Measurements from ENCODE around the gene PDPR. TPM values are rescaled to one million over a fixed set of nuclear protein-coding genes. Genes with fewer than 3 reads are reported as not detected.
A peak's percentile ranks its signal among the peaks of the same experiment; 100 is the strongest.
"Not testable (repeated sequence)": the region's sequence is repeated elsewhere in the genome, so short reads cannot be mapped to it uniquely, and the experiment has no call there.

The PDPR gene
- polyA plus RNA-seq, 6 donors from 2014 or later, result 2.3 to 16.4 (median 7.0) TPM

DNA sequence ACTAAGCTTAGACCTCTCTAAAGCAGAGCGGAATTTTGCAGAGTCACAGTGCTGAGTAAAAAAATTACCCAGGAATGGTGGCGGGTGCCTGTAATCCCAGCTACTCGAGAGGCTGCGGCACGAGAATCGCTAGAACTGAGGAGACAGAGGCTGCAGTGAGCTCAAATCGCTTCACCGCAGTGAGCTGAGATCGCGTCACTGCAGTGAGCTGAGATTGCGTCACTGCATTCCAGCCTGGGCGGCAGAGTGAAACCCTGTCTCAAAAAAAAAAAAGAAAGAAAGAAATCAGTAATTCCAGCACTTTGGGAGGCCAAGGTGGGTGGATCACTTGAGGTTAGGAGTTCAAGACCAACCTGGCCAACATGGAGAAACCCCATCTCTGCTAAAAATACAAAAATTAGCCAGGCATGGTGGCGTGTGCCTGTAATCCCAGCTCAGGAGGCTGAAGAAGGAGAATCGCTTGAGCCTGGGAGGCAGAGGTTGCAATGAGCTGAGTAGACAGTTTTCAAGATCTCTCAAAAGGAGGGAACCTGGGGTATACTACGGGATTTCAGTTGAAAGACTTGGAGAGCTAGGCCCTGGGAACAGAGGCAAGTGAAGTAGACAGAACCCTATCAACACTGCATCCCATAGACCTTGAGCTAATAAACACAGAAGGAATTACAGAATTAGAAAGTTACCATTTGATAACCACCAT, 4.4 kb upstream of the PDPR start:
- not testable (repeated sequence) for ATAC-seq (ENCODE audit: low read depth in 2 of 2)
- peak overlapping the region in 3 of 6 donors; percentile 47 to 74 (median 54) for H3K27ac Mint-ChIP-seq

DNA sequence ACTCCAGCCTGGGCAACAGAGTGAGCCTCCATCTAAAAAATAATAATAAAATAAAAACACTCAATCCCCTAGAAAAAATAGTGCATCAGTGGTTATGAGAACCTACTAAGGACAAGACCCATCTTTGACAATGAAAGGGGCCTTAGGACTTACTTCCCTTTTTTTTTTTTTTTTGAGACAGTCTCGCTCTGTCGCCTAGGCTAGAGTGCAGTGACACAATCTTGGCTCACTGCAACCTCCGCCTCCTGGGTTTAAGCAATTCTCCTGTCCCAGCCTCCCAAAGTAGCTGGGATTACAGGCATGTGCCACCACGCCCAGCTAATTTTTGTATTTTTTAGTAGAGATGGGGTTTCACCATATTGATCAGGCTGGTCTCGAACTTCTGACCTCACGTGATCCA, 2.0 kb upstream of the PDPR start:
- H3K36me3 Mint-ChIP-seq, result not testable (repeated sequence)

More for the DNA sequence above, 4.4 kb upstream of the PDPR start:
- H3K27me3 Mint-ChIP-seq, DNase-seq, H3K4me3 Mint-ChIP-seq, H3K36me3 Mint-ChIP-seq, H3K9me3 Mint-ChIP-seq, H3K4me1 Mint-ChIP-seq: not testable (repeated sequence)

DNA sequence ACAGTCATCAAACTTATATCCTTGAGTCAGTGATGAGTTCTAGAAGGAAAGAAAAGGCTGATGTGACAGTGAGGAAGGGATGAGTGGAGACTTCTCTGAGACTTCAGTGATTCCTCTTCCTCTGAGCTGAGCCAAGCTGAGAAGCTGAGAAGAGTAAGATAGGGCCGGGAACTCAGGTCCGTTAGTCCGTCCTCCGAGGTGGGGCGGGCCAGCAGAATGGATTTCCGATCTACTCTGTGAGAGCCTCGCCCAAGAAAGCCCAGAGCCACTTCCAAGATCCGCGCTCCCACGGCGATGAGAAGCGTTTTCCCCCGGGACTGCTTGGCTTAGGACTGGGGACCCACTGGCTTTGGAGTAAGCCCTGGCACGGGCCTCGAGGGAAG, 542 bp upstream of the PDPR start:
- peak; percentile 5 to 6 for ATAC-seq (ENCODE audit: low read depth in 2 of 2)
- peaks cover 21 to 32% (median 28%) of the 10 kb centered on the region in 3 donors for H3K4me1 Mint-ChIP-seq

More for the DNA sequence above, 2.0 kb upstream of the PDPR start:
- ATAC-seq (ENCODE audit: low read depth in 2 of 2) (peak; percentile 41 to 44), DNase-seq (peak; percentile 51)
- not testable (repeated sequence) for H3K27me3 Mint-ChIP-seq, H3K9me3 Mint-ChIP-seq
- peak overlapping the region in 5 of 6 donors; percentile 75 to 95 (median 94) for H3K27ac Mint-ChIP-seq
- peaks cover 8 to 17% (median 14%) of the 10 kb centered on the region in 3 donors for H3K4me1 Mint-ChIP-seq
- H3K4me3 Mint-ChIP-seq, result peak overlapping the region in 5 of 8 donors; percentile 42 to 86 (median 43)

DNA sequence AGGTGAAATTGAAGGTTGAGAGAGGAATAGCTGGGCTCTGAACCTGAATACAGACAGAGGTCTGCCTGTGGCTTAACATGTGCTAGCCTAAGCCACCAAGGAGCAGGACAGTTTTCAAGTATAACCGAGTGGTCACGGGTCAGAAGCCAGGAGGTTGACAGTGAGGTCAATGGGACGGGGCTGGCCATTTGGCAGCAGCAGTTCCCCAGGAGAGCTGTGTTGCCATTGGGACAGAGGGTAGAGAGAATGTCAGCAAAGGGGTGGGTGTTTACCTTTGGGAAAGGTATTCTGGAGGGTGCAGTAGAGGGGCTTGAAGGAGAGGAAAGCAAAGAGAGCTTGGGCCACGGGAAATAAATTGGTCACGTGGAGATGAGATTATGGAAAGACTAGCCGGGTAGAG, 4.2 kb downstream of the PDPR start:
- H3K36me3 Mint-ChIP-seq; ATAC-seq (ENCODE audit: low read depth in 2 of 2); H3K9me3 Mint-ChIP-seq; DNase-seq; H3K27me3 Mint-ChIP-seq: not testable (repeated sequence)
- Mint-ChIP-seq H3K27ac (peak overlapping the region; percentile 60 to 94 (median 82)), H3K4me3 (peak overlapping the region in 2 of 8 donors; percentile 23 to 67), H3K4me1 (peaks cover 22 to 39% (median 29%) of the 10 kb centered on the region in 3 donors)

More for the DNA sequence above, 542 bp upstream of the PDPR start:
- not testable (repeated sequence) for H3K9me3 Mint-ChIP-seq, H3K27me3 Mint-ChIP-seq, DNase-seq, H3K36me3 Mint-ChIP-seq
- Mint-ChIP-seq H3K27ac (peak overlapping the region; percentile 88 to 97 (median 92)), H3K4me3 (peak overlapping the region; percentile 84 to 94 (median 86))

DNA sequence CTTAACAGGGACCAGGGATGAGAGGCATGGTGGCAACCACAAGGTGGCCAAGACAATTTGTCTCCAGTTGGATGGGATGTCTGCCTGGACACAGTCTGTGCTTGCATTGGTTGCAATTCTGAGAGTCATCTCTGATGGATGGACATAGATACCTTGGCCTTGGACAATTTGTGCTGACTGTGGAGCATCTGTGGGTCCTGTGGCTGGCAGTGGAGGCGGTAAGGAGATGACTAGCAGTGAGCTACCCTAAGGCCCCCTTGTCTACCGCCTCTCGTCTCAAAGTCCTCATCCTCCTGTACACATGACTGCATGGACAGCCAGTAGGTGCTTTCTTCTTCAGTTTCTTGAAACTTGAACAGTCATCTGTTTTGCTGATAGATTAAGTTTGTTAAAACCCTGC, 4.6 kb downstream of the PDPR start:
- H3K36me3 Mint-ChIP-seq; DNase-seq; H3K9me3 Mint-ChIP-seq; H3K27me3 Mint-ChIP-seq; ATAC-seq (ENCODE audit: low read depth in 2 of 2): not testable (repeated sequence)
- peak overlapping the region in 3 of 6 donors; percentile 50 to 94 (median 75) for H3K27ac Mint-ChIP-seq
- peak overlapping the region in 1 of 8 donors; percentile 67 for H3K4me3 Mint-ChIP-seq
- H3K4me1 Mint-ChIP-seq, result peaks cover 22 to 39% (median 29%) of the 10 kb centered on the region in 3 donors

DNA sequence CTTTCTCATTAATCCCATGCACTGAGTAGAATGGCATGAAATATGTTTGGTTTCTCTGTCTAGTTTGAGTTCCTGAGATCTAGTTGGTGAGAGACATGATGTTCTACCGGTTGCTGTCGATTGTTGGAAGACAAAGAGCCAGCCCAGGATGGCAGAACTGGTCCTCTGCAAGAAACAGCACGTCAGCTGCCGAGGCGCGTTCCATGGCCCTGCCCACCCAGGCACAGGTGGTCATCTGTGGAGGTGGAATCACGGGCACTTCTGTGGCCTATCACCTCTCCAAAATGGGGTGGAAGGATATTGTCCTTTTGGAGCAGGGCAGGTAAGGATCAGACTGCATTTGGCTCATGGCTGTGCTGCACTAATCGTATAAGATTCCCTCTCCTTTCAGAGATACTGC, 6.3 kb downstream of the PDPR start:
- not testable (repeated sequence) for H3K27me3 Mint-ChIP-seq; H3K4me3 Mint-ChIP-seq; DNase-seq; ATAC-seq (ENCODE audit: low read depth in 2 of 2); H3K36me3 Mint-ChIP-seq; H3K9me3 Mint-ChIP-seq
- H3K27ac Mint-ChIP-seq, result peak overlapping the region in 1 of 6 donors; percentile 91
- H3K4me1 Mint-ChIP-seq, result peaks cover 19 to 32% (median 22%) of the 10 kb centered on the region in 3 donors

DNA sequence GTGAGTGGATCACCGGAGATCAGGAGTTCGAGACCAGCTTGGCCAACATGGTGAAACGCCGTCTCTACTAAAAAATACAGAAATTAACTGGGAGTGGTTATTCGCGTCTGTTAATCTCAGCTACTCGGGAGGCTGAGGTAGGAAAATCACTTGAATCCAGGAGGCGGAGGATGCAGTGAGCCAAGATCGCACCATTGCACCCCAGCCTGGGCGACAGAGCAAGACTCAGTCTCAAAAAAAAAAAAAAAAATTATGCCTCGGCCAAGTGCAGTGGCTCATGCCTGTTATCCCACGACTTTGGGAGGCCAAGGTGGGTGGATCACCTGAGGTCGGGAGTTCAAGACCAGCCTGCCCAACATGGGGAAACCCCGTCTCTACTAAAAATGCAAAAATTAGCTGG, 9.7 kb downstream of the PDPR start:
- ATAC-seq (ENCODE audit: low read depth in 2 of 2); DNase-seq; H3K36me3 Mint-ChIP-seq; H3K27me3 Mint-ChIP-seq; H3K9me3 Mint-ChIP-seq; H3K4me3 Mint-ChIP-seq; H3K27ac Mint-ChIP-seq: not testable (repeated sequence)
- H3K4me1 Mint-ChIP-seq, result peaks cover 0 to 12% (median 0%) of the 10 kb centered on the region in 3 donors

DNA sequence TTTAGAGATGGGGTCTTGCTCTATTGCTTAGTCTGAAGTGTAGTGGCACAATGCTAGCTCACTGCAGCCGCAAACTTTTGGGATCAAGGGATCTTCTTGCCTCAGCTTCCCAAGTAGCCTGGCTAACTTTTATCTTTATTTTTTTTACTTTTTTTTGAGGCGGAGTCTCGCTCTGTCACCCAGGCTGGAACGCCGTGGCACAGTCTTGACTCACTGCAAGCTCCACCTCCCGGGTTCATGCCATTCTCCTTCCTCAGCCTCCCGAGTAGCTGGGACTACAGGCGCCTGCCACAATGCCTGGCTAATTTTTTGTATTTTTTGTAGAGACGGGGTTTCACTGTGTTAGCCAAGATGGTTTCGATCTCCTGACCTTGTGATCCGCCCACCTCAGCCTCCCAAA, 12.1 kb downstream of the PDPR start:
- not testable (repeated sequence) for ATAC-seq (ENCODE audit: low read depth in 2 of 2); H3K27me3 Mint-ChIP-seq; DNase-seq; H3K9me3 Mint-ChIP-seq; H3K36me3 Mint-ChIP-seq; H3K4me3 Mint-ChIP-seq; H3K4me1 Mint-ChIP-seq; H3K27ac Mint-ChIP-seq

DNA sequence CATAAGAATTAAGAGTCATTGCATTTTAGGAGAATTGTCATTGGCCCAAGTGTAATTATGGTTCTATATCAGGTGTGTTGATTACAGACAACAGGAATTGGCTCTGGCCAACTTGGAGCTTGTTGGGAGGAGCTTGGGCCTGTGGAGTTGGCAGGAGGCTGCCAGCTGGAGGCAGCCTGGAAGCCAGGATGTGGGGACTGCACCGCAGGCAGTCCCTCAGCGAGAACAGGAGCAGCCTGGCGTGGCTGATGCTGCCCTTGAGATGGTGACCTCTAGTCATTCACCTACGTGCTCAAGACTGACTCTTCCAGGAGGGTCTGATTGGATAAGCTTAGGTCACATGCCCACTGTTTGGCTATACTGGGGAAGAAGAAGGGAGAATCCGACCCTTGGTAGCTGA, 13.6 kb downstream of the PDPR start:
- ATAC-seq (ENCODE audit: low read depth in 2 of 2); H3K36me3 Mint-ChIP-seq; H3K27ac Mint-ChIP-seq; DNase-seq; H3K9me3 Mint-ChIP-seq; H3K4me1 Mint-ChIP-seq; H3K4me3 Mint-ChIP-seq; H3K27me3 Mint-ChIP-seq: not testable (repeated sequence)

DNA sequence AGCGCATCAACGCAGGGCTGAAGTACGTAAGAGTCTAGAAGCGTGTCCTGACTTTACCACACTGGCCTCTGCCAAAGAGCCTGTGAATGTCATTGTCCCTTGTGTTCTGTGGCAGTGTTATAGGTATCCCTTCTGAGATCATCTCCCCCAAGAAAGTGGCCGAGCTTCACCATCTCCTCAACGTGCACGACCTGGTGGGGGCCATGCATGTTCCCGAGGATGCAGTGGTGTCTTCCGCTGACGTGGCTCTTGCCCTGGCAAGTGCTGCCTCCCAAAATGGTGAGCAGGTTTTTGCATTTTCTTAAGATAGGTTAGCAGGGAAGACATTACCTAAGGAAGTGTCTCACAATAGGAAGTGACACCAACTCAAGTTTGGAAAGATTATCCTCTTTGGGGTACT, 14.7 kb downstream of the PDPR start:
- not testable (repeated sequence) for ATAC-seq (ENCODE audit: low read depth in 2 of 2); H3K36me3 Mint-ChIP-seq; H3K4me3 Mint-ChIP-seq; DNase-seq; H3K27me3 Mint-ChIP-seq; H3K9me3 Mint-ChIP-seq; H3K4me1 Mint-ChIP-seq; H3K27ac Mint-ChIP-seq

DNA sequence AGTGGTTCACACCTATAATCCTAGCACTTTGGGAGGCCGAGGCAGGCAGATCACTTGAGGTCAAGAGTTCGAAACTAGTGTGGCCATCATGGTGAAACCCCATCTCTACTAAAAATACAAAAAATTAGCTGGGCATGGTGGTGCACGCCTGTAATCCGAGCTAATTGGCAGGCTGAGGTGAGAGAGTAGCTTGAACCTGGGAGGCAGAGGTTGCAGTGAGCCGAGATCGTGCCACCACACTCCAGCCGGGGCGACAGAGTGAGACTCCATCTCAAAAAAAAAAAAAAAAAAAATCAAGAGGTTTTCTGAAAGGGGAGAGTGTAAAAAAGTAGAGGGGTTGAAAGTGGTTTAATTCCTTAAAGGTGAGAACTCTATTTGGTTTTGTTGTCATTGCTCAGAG, 21.7 kb downstream of the PDPR start:
- not testable (repeated sequence) for H3K4me3 Mint-ChIP-seq; H3K27me3 Mint-ChIP-seq; H3K36me3 Mint-ChIP-seq; DNase-seq; ATAC-seq (ENCODE audit: low read depth in 2 of 2); H3K9me3 Mint-ChIP-seq; H3K4me1 Mint-ChIP-seq
- peak overlapping the region in 3 of 6 donors; percentile 70 to 90 (median 82) for H3K27ac Mint-ChIP-seq

DNA sequence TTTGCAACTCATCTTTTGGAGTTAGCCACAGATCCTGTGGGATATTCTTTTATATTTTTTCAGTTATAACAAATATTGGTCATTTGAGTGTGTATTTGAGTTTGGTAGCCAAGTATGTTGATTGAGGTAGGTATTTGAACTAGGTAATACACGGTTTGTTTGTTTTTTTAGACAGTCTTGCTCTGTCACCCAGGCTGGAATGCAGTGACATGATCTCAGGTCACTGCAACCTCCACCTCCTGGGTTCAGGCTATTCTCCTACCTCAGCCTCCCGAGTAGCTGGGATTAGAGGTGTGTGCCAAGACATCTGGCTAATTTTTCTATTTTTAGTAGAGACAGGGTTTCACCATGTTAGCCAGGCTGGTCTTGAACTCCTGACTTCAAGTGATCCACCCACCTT, 22.5 kb downstream of the PDPR start:
- not testable (repeated sequence) for H3K27me3 Mint-ChIP-seq; H3K9me3 Mint-ChIP-seq; H3K36me3 Mint-ChIP-seq; H3K4me3 Mint-ChIP-seq; ATAC-seq (ENCODE audit: low read depth in 2 of 2); DNase-seq; H3K4me1 Mint-ChIP-seq
- H3K27ac Mint-ChIP-seq, result peak overlapping the region in 1 of 6 donors; percentile 44

DNA sequence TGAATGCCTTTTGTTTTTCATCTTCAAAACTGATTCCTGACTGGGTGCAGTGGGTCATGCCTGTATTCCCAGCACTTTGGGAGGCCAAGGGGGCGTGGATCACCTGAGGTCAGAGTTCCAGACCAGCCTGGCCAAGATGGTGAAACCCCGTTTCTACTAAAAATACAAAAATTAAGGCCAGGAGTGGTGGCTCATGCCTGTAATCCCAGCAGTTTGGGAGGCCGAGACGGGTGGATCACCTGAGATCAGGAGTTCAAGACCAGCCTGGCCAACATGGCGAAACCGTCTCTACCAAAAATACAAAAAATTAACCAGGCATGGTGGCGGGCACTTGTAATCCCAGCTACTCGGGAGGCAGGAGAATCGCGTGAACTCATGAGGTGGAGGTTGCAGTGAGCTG, 28.6 kb downstream of the PDPR start:
- not testable (repeated sequence) for H3K36me3 Mint-ChIP-seq; H3K4me1 Mint-ChIP-seq; H3K27ac Mint-ChIP-seq; DNase-seq; H3K9me3 Mint-ChIP-seq; ATAC-seq (ENCODE audit: low read depth in 2 of 2); H3K27me3 Mint-ChIP-seq; H3K4me3 Mint-ChIP-seq

DNA sequence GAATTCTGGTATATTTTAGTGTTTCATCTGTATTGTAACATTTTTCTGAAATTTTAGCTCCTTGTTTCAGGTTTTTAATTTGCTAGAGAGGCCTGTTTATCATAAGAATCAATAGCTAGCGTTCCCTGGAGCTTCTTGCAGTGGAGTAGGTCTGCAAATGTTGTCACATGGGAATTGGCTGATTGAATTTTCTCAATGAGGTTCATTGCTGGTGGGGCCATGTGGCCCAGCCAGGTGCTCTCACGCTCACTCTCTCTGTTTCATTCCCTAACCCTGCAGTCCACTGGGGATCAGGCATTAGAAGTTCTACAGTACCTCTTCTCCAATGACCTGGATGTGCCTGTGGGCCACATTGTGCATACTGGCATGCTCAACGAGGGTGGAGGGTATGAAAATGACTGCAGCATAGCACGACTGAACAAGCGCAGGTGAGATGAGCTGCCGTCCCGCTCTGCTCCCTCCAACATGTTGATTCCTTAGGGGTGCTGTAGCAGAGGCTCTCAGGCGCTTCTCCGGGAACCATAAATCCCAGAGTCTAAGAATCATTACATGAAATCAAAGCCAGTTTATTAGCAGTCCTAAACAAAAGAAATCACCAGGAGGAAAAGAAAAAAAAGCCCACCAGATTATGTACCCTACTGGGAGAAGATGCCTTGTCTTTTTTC, 29.2 kb downstream of the PDPR start:
- not testable (repeated sequence) for H3K4me3 Mint-ChIP-seq; H3K27ac Mint-ChIP-seq; DNase-seq; ATAC-seq (ENCODE audit: low read depth in 2 of 2); H3K36me3 Mint-ChIP-seq; H3K4me1 Mint-ChIP-seq; H3K27me3 Mint-ChIP-seq; H3K9me3 Mint-ChIP-seq

Measured in naive B cell (primary cell).